Activated CD8-positive, alpha-beta T cell treated with anti-CD3 and anti-CD28 coated beads for 36 hours (primary cell): ENCODE data around the gene UBE2Q1. TPM values are rescaled to one million over a fixed set of nuclear protein-coding genes. Genes with fewer than 3 reads are reported as not detected.

ENCODE experiments used
- ATAC-seq: fragments of 200-7000 bp; cut with Tn5 transposase; one replicate; pipeline ENCODE4 v1.10.0; 2021; ENCODE audit warnings: mild to moderate bottlenecking, moderate library complexity
- CTCF ChIA-PET: fragments of 350-600 bp; sonication (Branson Sonifier 250); formaldehyde crosslinking; loops from one replicate; lab custom pipeline; 2021; ENCODE audit warnings: antibody characterized with exemption; lab: Charles Lee
- POLR2A ChIA-PET: fragments of 350-600 bp; sonication (Branson Sonifier 250); formaldehyde crosslinking; loops from one replicate; lab custom pipeline; 2021; ENCODE audit warnings: antibody characterized with exemption; lab: Charles Lee
- DNase-seq: peaks from one replicate; pipeline ENCODE4 v3.0.0-alpha.2; 2020
- H3K27ac Mint-ChIP-seq: one replicate; pipeline ENCODE4 v1.8.0; 2021; ENCODE audit warnings: mild to moderate bottlenecking, mixed read lengths
- H3K27me3 Mint-ChIP-seq: one replicate; pipeline ENCODE4 v1.8.0; 2021; ENCODE audit warnings: mixed read lengths
- H3K36me3 Mint-ChIP-seq: one replicate; pipeline ENCODE4 v1.8.0; 2021; ENCODE audit warnings: low read depth, mixed read lengths
- H3K4me1 Mint-ChIP-seq: one replicate; pipeline ENCODE4 v1.8.0; 2021; ENCODE audit warnings: low read depth, mixed read lengths
- H3K4me3 Mint-ChIP-seq: one replicate; pipeline ENCODE4 v1.8.0; 2021; ENCODE audit warnings: mild to moderate bottlenecking, moderate library complexity, mixed read lengths
- H3K9me3 Mint-ChIP-seq: one replicate; pipeline ENCODE4 v1.8.0; 2021; ENCODE audit warnings: mixed read lengths
- intact Hi-C: fragments of 100-400 bp; cut with micrococcal nuclease; formaldehyde crosslinking; loops from one replicate; pipeline ENCODE4 v1.10.0; 2022
- total RNA-seq, 2 experiments: library from RNA; stranded (reverse); gene quantifications; one replicate each; pipeline ENCODE4 v1.2.3, GENCODE V29; 2021
- TF ChIP-seq, protein P1 (sequence below): fragments of 200-600 bp; IDR thresholded peaks from one replicate; pipeline ENCODE4 v1.8.0; 2022; ENCODE audit warnings: antibody characterized with exemption, mild to moderate bottlenecking

The UBE2Q1 gene
- total RNA-seq, 2 experiments from 2014 or later = 71.2 to 74.6 TPM

DNA sequence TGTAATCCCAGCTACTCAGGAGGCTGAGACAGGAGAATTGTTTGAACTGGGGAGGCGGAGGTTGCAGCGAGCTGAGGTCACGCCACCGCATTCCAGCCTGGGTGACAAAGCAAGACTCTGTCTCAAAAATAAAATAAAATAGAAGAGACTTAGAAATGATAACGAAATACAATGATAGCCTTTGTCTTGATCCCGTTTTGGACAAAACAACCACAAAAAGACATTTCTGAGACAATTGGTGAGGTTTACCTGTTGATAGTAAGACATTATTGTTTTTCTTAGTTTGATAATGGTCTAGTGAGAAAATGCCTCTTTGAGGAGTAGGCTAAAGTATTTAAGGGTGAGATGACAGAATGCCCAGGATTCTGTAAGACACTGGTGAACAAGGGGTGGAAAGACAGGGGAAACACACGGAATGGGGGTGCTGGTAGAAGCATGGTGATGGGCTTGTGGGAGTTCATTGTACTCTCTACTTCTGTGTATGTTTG, 44.4 kb downstream of the UBE2Q1 start:
- TF ChIP-seq, protein P1, sequence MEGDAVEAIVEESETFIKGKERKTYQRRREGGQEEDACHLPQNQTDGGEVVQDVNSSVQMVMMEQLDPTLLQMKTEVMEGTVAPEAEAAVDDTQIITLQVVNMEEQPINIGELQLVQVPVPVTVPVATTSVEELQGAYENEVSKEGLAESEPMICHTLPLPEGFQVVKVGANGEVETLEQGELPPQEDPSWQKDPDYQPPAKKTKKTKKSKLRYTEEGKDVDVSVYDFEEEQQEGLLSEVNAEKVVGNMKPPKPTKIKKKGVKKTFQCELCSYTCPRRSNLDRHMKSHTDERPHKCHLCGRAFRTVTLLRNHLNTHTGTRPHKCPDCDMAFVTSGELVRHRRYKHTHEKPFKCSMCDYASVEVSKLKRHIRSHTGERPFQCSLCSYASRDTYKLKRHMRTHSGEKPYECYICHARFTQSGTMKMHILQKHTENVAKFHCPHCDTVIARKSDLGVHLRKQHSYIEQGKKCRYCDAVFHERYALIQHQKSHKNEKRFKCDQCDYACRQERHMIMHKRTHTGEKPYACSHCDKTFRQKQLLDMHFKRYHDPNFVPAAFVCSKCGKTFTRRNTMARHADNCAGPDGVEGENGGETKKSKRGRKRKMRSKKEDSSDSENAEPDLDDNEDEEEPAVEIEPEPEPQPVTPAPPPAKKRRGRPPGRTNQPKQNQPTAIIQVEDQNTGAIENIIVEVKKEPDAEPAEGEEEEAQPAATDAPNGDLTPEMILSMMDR = no peak
- no peak overlapping the region for H3K27ac Mint-ChIP-seq
- no peaks in the 10 kb centered on the region for H3K9me3 Mint-ChIP-seq
- ATAC-seq = no peak
- no peaks in the 10 kb centered on the region for H3K4me1 Mint-ChIP-seq
- ChIA-PET POLR2A (no interaction called here), CTCF (no interaction called here)
- no peaks in the 10 kb centered on the region for H3K36me3 Mint-ChIP-seq
- no peak for DNase-seq
- intact Hi-C loops = no loop called here
- no peak overlapping the region for H3K4me3 Mint-ChIP-seq
- peaks cover 16% of the 10 kb centered on the region for H3K27me3 Mint-ChIP-seq

- ChIA-PET CTCF (interaction anchor here (1.3 to 2.4 kb wide), 2 partner anchors 34 to 41 kb away, joined by 4 to 5 read pairs; no protein-coding TSS in a partner anchor), POLR2A (no interaction called here)
- TF ChIP-seq, protein P1 = no peak
- no peaks in the 10 kb centered on the region for H3K36me3 Mint-ChIP-seq
- peaks cover 22% of the 10 kb centered on the region for H3K27me3 Mint-ChIP-seq
- no peak for ATAC-seq
- H3K9me3 Mint-ChIP-seq = no peaks in the 10 kb centered on the region
- H3K4me3 Mint-ChIP-seq = no peak overlapping the region
- H3K4me1 Mint-ChIP-seq = no peaks in the 10 kb centered on the region
- intact Hi-C loops = no loop called here
- no peak for DNase-seq
- H3K27ac Mint-ChIP-seq = no peak overlapping the region
Measured at GRCh38 chr1:154512760-154513159, 45.7 kb downstream of the UBE2Q1 start.

DNA sequence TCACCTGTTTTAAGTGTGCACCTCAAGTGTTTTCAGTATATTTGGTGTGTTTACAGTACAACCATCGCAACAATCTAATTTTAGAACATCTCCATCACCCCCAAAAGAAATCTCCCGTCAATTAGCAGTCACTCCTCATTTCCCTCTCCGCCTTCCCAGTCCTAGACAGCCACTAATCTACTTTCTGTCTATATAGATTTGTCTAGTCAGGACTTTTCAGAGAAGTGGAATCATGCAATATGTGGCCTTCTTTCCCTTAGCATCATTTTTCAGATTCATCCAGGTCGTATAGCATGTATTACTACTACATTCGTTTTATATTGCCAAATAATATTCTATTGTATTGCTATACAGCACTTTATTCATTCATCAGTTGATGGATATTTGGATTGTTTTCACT, 54.6 kb downstream of the UBE2Q1 start:
- DNase-seq (no peak), ATAC-seq (no peak)
- Mint-ChIP-seq H3K36me3 (no peaks in the 10 kb centered on the region), H3K4me1 (peaks cover 3% of the 10 kb centered on the region), H3K9me3 (no peaks in the 10 kb centered on the region), H3K27ac (no peak overlapping the region), H3K27me3 (peaks cover 65% of the 10 kb centered on the region), H3K4me3 (no peak overlapping the region)
- TF ChIP-seq, protein P1 = no peak
- POLR2A ChIA-PET = interaction anchor here (1.1 kb wide), 1 partner anchor 31 kb away, joined by 3 read pairs; no protein-coding TSS in a partner anchor
- CTCF ChIA-PET = no interaction called here
- intact Hi-C loops = no loop called here

GRCh38 chr1:154502744-154503115, 55.7 kb downstream of the UBE2Q1 start:
- H3K27me3 Mint-ChIP-seq = peaks cover 57% of the 10 kb centered on the region
- ATAC-seq = peak; percentile 14
- CTCF ChIA-PET = no interaction called here

DNA sequence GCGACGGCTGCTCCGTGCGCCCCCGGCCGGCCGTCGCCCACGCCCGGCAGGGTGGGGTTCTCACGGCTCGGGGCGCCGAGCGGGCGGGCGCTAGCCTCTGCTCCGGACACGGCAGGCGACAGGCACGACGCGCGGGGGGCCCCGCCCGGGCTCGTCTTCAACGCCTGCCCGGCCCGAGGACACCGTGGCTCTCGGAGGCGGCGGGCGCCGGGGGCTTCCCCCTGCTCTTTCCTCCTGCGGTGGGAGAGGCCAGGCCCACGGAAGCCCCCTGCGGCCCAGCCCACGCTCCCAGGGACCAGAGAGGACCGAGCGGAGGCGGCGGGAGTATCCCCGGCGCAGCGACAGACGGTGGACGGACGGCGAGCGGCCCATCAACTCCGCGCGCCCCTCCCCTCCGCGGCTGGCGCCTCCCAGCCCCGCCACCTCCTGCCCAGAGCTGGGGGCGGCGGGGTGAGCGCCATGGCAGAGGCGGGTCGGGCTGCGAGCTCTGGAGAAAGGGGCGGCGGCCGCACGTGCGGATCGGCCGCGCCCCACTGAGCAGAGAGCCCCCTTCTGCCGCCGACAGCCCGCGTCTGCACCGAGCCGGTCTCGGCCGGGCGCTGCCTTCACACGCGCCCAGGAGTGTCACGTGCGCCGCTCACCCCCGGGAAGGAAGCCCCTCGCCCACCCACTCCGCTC, 56.3 kb downstream of the UBE2Q1 start, which contains the start of the genes SHE and TDRD10:
TSS of gene SHE (minus strand) at position 347 of the 678 bp plus-strand sequence. CDS start 386 bp downstream, outside the sequence.
TSS of gene TDRD10 (plus strand) at position 154 of the 678 bp plus-strand sequence. CDS start 4,685 bp downstream, outside the sequence.
- H3K4me3 Mint-ChIP-seq = peak within 1 kb of the TSS; percentile 30
- no peaks in the 10 kb centered on the region for H3K36me3 Mint-ChIP-seq
- intact Hi-C loops = no loop called here
- H3K27me3 Mint-ChIP-seq = peaks cover 52% of the 10 kb centered on the region
- ChIA-PET POLR2A (no interaction called here), CTCF (no interaction called here)
- ATAC-seq (peak; percentile 43), DNase-seq (peak; percentile 30)
- H3K27ac Mint-ChIP-seq = no peak within 1 kb of the TSS
- TF ChIP-seq, protein P1 = no peak
- H3K4me1 Mint-ChIP-seq = peaks cover 4% of the 10 kb centered on the region
- H3K9me3 Mint-ChIP-seq = no peaks in the 10 kb centered on the region

More at GRCh38 chr1:154502744-154503115, 55.7 kb downstream of the UBE2Q1 start:
- no peaks in the 10 kb centered on the region for H3K36me3 Mint-ChIP-seq
- no peak for DNase-seq
- no peaks in the 10 kb centered on the region for H3K9me3 Mint-ChIP-seq
- peak overlapping the region; percentile 30 for H3K4me3 Mint-ChIP-seq
- H3K27ac Mint-ChIP-seq = no peak overlapping the region
- POLR2A ChIA-PET = no interaction called here
- intact Hi-C loops = no loop called here
- TF ChIP-seq, protein P1 = no peak
- H3K4me1 Mint-ChIP-seq = peaks cover 3% of the 10 kb centered on the region
